ENCODE measurements around the gene OSTN.

The OSTN gene

DNA sequence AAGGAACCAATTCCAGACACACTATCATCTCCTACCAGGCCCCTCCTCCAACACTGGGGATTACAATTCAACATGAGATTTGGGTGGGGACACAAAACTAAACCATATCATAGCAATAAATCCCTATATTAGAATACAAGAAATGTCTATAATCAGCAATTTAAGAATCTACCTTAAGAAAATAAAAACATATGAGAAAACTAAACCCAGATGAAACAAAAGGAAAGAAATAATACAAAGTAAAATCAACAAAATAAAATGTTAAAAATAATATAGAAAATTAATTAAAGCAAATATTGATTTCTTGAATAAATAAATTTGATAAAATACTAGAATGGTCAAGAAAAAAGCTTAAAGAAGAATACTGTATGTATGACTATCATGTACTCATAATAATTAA lies 6.1 kb upstream of the OSTN start:
- TF ChIP-seq EZH2phosphoT487 (IDR thresholded peaks at IDR 0.05; ENCODE audit: borderline replicate concordance), result no peak
- TF ChIP-seq, protein P1, sequence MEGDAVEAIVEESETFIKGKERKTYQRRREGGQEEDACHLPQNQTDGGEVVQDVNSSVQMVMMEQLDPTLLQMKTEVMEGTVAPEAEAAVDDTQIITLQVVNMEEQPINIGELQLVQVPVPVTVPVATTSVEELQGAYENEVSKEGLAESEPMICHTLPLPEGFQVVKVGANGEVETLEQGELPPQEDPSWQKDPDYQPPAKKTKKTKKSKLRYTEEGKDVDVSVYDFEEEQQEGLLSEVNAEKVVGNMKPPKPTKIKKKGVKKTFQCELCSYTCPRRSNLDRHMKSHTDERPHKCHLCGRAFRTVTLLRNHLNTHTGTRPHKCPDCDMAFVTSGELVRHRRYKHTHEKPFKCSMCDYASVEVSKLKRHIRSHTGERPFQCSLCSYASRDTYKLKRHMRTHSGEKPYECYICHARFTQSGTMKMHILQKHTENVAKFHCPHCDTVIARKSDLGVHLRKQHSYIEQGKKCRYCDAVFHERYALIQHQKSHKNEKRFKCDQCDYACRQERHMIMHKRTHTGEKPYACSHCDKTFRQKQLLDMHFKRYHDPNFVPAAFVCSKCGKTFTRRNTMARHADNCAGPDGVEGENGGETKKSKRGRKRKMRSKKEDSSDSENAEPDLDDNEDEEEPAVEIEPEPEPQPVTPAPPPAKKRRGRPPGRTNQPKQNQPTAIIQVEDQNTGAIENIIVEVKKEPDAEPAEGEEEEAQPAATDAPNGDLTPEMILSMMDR (conservative IDR thresholded peaks at IDR 0.05; ENCODE audit: low read length), result no peak
- Histone ChIP-seq H3K9me2 (replicated peaks; ENCODE audit: low read depth, low read length) (no peaks in the 10 kb centered on the region), H3K27me3 (ENCODE audit: insufficient read depth, low read length, poor library complexity, severe bottlenecking) (no peaks in the 10 kb centered on the region), H3K36me3 (ENCODE audit: insufficient read depth, low read length) (no peaks in the 10 kb centered on the region), H3F3A (ENCODE audit: low read depth) (no peaks in the 10 kb centered on the region), H3K9ac (ENCODE audit: low read depth, low read length, poor library complexity, severe bottlenecking) (no peak overlapping the region), H4K20me1 (ENCODE audit: insufficient read depth, low read length, poor library complexity, severe bottlenecking) (no peaks in the 10 kb centered on the region), H3K4me1 (ENCODE audit: insufficient read depth, low read length, poor library complexity, severe bottlenecking) (no peaks in the 10 kb centered on the region), H3K9me3 (ENCODE audit: insufficient read depth, low read depth, low read length) (no peaks in the 10 kb centered on the region), H3K4me2 (ENCODE audit: low read depth, low read length, poor library complexity, severe bottlenecking) (no peak overlapping the region), H3K4me3 (ENCODE audit: low read length, poor library complexity, severe bottlenecking) (no peak overlapping the region), H3K79me2 (ENCODE audit: insufficient read depth, low read length) (no peaks in the 10 kb centered on the region), H2AFZ (ENCODE audit: low read length) (no peak overlapping the region)

DNA sequence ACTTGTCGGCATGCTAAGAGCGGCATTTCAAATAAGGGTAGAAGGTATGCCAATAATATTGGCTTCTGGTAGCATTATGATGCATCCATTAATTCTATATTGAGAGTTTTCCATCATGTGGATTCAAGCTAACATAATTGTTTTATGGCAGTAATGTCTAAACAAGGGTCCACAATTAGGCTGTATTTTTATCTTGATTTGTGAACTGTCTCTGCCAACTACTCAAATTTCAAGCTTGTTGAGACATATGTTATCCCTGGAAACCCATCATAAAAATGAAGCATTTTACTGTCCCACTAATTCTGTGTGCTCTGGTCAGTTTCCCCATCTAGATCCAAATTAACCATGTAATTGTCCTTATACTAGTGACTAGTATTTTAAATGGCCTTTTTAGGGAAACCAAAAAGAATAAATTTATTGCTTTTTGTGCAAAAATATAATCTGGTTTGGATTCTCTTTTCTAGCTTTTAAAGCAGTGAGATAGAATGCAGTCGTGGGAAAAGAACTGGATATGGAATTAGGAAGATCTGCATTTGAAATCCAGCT lies 1.2 kb upstream of the OSTN start:
- no peak overlapping the region for H3K4me3 ChIP-seq (ENCODE audit: low read length, poor library complexity, severe bottlenecking)
- no peaks in the 10 kb centered on the region for H3K9me3 ChIP-seq (ENCODE audit: insufficient read depth, low read depth, low read length)
- no peaks in the 10 kb centered on the region for H4K20me1 ChIP-seq (ENCODE audit: insufficient read depth, low read length, poor library complexity, severe bottlenecking)
- no peaks in the 10 kb centered on the region for H3F3A ChIP-seq (ENCODE audit: low read depth)
- TF ChIP-seq, protein P1 (conservative IDR thresholded peaks at IDR 0.05; ENCODE audit: low read length), result no peak
- no peak for TF ChIP-seq EZH2phosphoT487 (IDR thresholded peaks at IDR 0.05; ENCODE audit: borderline replicate concordance)
- H3K9me2 ChIP-seq (replicated peaks; ENCODE audit: low read depth, low read length), result no peaks in the 10 kb centered on the region
- H3K9ac ChIP-seq (ENCODE audit: low read depth, low read length, poor library complexity, severe bottlenecking), result no peak overlapping the region
- H3K27me3 ChIP-seq (ENCODE audit: insufficient read depth, low read length, poor library complexity, severe bottlenecking), result no peaks in the 10 kb centered on the region
- no peaks in the 10 kb centered on the region for H3K4me1 ChIP-seq (ENCODE audit: insufficient read depth, low read length, poor library complexity, severe bottlenecking)
- no peak overlapping the region for H2AFZ ChIP-seq (ENCODE audit: low read length)
- no peaks in the 10 kb centered on the region for H3K79me2 ChIP-seq (ENCODE audit: insufficient read depth, low read length)
- H3K4me2 ChIP-seq (ENCODE audit: low read depth, low read length, poor library complexity, severe bottlenecking), result no peak overlapping the region
- H3K36me3 ChIP-seq (ENCODE audit: insufficient read depth, low read length), result no peaks in the 10 kb centered on the region

DNA sequence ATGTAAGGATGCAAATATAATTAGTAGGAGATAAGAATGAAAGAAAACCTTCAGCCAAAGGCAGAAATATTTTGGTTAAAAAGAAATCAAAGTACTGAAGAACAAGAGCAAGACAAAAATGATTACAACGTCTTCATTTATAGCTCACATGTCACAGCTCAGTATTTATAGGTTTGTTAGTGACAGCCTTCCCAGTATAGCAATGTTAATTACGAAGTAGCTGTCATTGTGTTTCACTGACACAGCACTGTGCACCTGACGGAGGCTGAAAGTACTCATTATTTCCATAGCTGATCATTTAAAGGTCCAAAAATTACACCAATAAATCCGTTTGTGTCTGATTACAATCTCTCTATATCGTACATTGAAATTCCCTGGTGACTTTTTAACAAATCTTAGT lies 561 bp upstream of the OSTN start:
- Histone ChIP-seq H3K4me2 (ENCODE audit: low read depth, low read length, poor library complexity, severe bottlenecking) (no peak overlapping the region), H3F3A (ENCODE audit: low read depth) (no peaks in the 10 kb centered on the region), H3K9me2 (replicated peaks; ENCODE audit: low read depth, low read length) (no peaks in the 10 kb centered on the region), H3K9ac (ENCODE audit: low read depth, low read length, poor library complexity, severe bottlenecking) (no peak overlapping the region), H4K20me1 (ENCODE audit: insufficient read depth, low read length, poor library complexity, severe bottlenecking) (no peaks in the 10 kb centered on the region), H3K4me1 (ENCODE audit: insufficient read depth, low read length, poor library complexity, severe bottlenecking) (no peaks in the 10 kb centered on the region), H3K4me3 (ENCODE audit: low read length, poor library complexity, severe bottlenecking) (no peak overlapping the region), H2AFZ (ENCODE audit: low read length) (no peak overlapping the region), H3K27me3 (ENCODE audit: insufficient read depth, low read length, poor library complexity, severe bottlenecking) (no peaks in the 10 kb centered on the region), H3K36me3 (ENCODE audit: insufficient read depth, low read length) (no peaks in the 10 kb centered on the region), H3K9me3 (ENCODE audit: insufficient read depth, low read depth, low read length) (no peaks in the 10 kb centered on the region), H3K79me2 (ENCODE audit: insufficient read depth, low read length) (no peaks in the 10 kb centered on the region)
- TF ChIP-seq, protein P1 (conservative IDR thresholded peaks at IDR 0.05; ENCODE audit: low read length), result no peak
- TF ChIP-seq EZH2phosphoT487 (IDR thresholded peaks at IDR 0.05; ENCODE audit: borderline replicate concordance), result no peak

Data from Loucy (cell line).